ENCODE results near the gene ZNF12.

Gene ZNF12

DNA sequence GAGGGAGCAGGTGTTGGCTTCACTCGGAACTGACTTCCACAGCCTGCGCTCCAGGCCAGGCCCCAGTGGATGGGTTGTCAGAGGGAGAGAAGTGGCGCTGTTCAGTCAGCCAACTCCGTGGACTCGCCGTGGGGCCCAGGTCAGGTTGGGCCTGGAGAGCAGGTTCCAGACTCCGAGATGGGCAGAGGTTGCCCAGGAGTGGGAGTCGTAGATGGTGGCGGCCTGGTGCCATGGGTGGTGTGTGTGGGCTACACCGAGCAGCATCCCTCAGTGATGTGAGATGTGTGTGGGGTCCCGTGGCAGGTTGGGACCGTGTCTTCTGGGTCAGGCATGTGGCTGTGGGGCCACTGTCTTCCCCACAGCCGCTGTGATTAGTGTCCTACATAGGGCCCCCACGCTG is 59.2 kb downstream of the ZNF12 start:
- no peak for DNase-seq (ENCODE audit: low read depth)
- H3K4me3 ChIP-seq (ENCODE audit: low read depth, low read length) = no peak overlapping the region
- TF ChIP-seq, protein P1, sequence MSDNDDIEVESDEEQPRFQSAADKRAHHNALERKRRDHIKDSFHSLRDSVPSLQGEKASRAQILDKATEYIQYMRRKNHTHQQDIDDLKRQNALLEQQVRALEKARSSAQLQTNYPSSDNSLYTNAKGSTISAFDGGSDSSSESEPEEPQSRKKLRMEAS (IDR thresholded peaks at IDR 0.05; ENCODE audit: low read depth, low read length) = no peak
- TF ChIP-seq POLR2A (IDR thresholded peaks at IDR 0.05; ENCODE audit: extremely low read depth, insufficient read length) = no peak

DNA sequence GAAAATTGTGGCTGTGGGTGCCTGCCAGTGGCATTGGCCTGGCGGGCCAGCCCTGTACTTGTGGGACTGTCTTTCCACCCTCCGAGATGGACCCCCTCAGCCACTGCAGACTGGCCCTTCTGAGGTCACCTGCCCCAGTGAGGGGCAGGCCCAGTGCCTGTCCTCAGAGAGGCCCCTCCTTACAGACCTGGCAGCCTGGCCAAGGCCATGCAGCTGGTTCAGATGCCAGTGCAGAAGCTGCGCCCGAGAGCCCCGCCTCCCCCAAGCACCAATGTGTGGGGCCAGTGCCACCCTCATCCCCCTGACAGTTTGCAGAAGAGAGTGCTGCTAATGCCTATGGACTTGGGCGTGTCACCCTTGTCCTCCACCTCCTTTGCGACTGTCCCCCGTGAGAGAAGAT is 59.7 kb downstream of the ZNF12 start:
- no peak overlapping the region for H3K4me3 ChIP-seq (ENCODE audit: low read depth, low read length)
- TF ChIP-seq MYC (IDR thresholded peaks at IDR 0.05; ENCODE audit: low read depth, low read length) (no peak), POLR2A (IDR thresholded peaks at IDR 0.05; ENCODE audit: extremely low read depth, insufficient read length) (no peak)
- TF ChIP-seq, protein P2, sequence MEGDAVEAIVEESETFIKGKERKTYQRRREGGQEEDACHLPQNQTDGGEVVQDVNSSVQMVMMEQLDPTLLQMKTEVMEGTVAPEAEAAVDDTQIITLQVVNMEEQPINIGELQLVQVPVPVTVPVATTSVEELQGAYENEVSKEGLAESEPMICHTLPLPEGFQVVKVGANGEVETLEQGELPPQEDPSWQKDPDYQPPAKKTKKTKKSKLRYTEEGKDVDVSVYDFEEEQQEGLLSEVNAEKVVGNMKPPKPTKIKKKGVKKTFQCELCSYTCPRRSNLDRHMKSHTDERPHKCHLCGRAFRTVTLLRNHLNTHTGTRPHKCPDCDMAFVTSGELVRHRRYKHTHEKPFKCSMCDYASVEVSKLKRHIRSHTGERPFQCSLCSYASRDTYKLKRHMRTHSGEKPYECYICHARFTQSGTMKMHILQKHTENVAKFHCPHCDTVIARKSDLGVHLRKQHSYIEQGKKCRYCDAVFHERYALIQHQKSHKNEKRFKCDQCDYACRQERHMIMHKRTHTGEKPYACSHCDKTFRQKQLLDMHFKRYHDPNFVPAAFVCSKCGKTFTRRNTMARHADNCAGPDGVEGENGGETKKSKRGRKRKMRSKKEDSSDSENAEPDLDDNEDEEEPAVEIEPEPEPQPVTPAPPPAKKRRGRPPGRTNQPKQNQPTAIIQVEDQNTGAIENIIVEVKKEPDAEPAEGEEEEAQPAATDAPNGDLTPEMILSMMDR (IDR thresholded peaks at IDR 0.05; ENCODE audit: low read depth, low read length) = no peak
- TF ChIP-seq, protein P1 (IDR thresholded peaks at IDR 0.05; ENCODE audit: low read depth, low read length) = no peak

DNA sequence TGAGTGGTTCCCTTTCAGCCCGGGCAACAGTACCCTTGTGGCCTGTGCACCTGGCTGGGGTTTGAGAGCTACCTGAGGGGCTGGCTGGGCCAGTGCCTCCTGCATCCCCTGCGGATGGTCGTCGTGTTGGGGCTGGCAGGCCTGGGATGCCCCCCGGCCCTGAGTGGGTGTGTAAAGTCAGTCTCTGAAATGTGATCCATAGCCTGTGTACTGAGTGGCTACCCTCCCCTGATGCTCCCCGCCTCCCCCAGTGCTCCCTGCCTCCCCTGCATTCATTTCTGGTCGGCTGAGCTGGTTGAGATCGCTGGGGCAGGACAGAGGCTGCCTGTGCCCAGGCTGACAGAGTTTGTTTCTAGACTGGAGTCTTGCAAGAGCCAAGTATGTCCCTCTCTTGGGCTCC is 60.3 kb downstream of the ZNF12 start:
- DNase-seq (ENCODE audit: low read depth) = no peak
- TF ChIP-seq MYC (IDR thresholded peaks at IDR 0.05; ENCODE audit: low read depth, low read length) = no peak
- TF ChIP-seq, protein P1 (IDR thresholded peaks at IDR 0.05; ENCODE audit: low read depth, low read length) = no peak
- no peak for TF ChIP-seq POLR2A (IDR thresholded peaks at IDR 0.05; ENCODE audit: extremely low read depth, insufficient read length)
- TF ChIP-seq, protein P2 (IDR thresholded peaks at IDR 0.05; ENCODE audit: low read depth, low read length) = no peak
- no peak overlapping the region for H3K4me3 ChIP-seq (ENCODE audit: low read depth, low read length)

More for the DNA sequence above, 59.7 kb downstream of the ZNF12 start:
- no peak for DNase-seq (ENCODE audit: low read depth)

DNA sequence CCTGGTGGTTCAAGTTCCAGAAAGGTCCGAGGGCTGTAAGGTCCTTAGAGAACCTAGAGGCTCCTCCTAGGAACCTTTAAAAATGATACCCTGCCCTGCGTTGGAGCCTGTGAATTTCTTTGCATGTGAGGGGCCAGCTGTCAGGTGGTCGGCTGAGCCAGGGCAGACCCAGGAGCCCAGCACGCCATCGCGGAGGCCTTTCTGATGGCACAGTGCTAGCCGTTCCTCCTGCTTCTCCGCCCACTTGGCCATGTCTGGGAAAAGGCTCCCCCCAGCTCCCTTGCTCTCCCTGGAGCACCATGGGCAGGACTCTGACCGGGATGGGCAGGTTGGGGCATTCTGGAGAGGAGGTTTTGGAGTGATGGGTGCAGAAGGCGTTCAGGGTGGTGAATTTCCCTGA is 62.0 kb downstream of the ZNF12 start:
- DNase-seq (ENCODE audit: low read depth) = no peak
- no peak overlapping the region for H3K4me3 ChIP-seq (ENCODE audit: low read depth, low read length)
- TF ChIP-seq, protein P1 (IDR thresholded peaks at IDR 0.05; ENCODE audit: low read depth, low read length) = no peak
- TF ChIP-seq MYC (IDR thresholded peaks at IDR 0.05; ENCODE audit: low read depth, low read length) (no peak), POLR2A (IDR thresholded peaks at IDR 0.05; ENCODE audit: extremely low read depth, insufficient read length) (no peak)
- TF ChIP-seq, protein P2 (IDR thresholded peaks at IDR 0.05; ENCODE audit: low read depth, low read length) = no peak

DNA sequence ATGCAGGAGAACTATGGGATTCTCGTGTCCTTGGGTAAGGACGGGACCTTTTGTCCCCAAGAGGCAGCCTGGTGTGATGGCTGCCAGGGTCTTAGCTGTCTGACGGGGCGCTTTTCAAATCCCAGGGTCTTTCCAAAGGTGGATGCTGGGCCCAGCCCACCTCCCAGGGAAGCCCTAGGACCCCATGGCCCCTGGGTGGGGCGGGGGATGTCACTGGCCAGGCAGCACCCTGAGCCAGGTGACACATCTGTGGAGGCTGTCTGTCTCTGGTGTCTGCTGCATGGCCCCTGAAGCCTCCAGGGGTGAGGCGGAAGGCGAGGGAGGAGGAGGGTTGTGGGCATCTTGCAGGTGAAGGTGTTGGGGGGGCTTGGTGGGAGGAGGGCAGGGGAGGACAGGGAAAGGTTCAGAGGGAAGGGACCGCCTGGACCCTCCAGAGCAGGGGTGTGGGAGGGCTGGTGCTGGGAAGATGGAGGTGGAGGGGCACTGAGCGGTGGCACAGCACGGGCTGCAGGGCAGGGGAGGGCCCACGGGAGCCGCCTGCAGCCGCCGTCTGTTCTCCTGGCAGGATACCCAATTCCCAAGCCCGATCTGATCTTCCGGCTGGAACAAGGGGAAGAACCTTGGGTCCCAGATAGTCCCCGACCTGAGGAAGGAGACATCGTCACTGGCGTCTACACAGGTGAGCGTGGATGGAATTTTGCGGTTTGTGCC is 62.7 kb downstream of the ZNF12 start:
- no peak for DNase-seq (ENCODE audit: low read depth)
- H3K4me3 ChIP-seq (ENCODE audit: low read depth, low read length) = no peak overlapping the region
- TF ChIP-seq, protein P2 (IDR thresholded peaks at IDR 0.05; ENCODE audit: low read depth, low read length) = no peak
- TF ChIP-seq, protein P1 (IDR thresholded peaks at IDR 0.05; ENCODE audit: low read depth, low read length) = no peak
- no peak for TF ChIP-seq MYC (IDR thresholded peaks at IDR 0.05; ENCODE audit: low read depth, low read length)
- no peak for TF ChIP-seq POLR2A (IDR thresholded peaks at IDR 0.05; ENCODE audit: extremely low read depth, insufficient read length)

DNA sequence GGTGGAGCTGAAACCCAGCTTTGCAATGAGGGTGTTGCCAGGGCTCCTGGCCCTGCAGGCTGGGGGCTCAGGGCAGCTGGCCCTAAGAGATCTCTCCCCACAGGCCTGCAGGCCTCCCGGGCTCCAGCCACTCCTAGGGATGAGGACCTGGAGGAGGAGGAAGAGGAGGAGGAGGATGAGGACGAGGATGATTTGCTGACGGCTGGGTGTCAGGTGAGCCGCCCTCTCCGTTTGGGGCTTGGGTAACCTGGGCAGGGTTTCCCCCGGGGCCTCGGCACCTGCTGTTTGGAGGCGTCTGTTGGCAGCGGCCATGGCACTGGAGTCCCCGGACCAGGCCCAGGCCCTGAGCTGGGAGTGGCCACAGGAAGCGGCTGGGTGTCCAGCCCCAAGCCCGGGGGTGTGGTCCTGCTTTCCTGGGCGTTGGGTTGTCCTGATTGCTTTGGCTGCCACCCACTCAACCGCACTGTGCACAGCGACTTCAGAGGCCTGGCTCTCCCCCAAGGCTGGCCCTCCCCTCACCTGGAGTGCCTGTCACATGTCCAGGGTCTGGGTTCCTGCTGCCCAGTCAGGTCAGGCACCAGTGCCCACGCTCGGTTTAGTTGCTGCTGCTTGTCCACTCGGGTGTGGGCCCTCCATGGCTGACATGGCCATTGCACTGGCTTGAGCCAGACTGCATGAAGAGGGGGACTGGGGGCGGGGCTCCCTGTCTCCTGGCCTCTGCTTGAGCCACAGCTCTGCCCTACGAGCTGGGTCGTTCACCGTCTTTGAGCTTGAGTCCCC is 63.7 kb downstream of the ZNF12 start:
- no peak overlapping the region for H3K4me3 ChIP-seq (ENCODE audit: low read depth, low read length)
- no peak for TF ChIP-seq POLR2A (IDR thresholded peaks at IDR 0.05; ENCODE audit: extremely low read depth, insufficient read length)
- TF ChIP-seq MYC (IDR thresholded peaks at IDR 0.05; ENCODE audit: low read depth, low read length) = no peak
- TF ChIP-seq, protein P2 (IDR thresholded peaks at IDR 0.05; ENCODE audit: low read depth, low read length) = no peak
- TF ChIP-seq, protein P1 (IDR thresholded peaks at IDR 0.05; ENCODE audit: low read depth, low read length) = no peak
- no peak for DNase-seq (ENCODE audit: low read depth)
